Right lobe of liver (tissue), 6 donors: ENCODE measurements around the gene LPCAT2. TPM values are rescaled to one million over a fixed set of nuclear protein-coding genes. Genes with fewer than 3 reads are reported as not detected.
A peak's percentile ranks its signal among the peaks of the same experiment; 100 is the strongest.

Source experiments
- ATAC-seq, 4 donors: fragments of 200-7000 bp; cut with Tn5 transposase; one replicate each; pipeline ENCODE4 v1.9.1; 2020; ENCODE audit warnings: mild to moderate bottlenecking in 4 of 4, moderate library complexity in 4 of 4
- DNase-seq, 3 donors: peaks; one replicate each; pipeline ENCODE4 v3.0.0-alpha.2; 2020
- H3K27ac ChIP-seq, 3 donors: fragments of 200-600 bp; one replicate each; pipeline ENCODE4 v1.8.0; 2022
- H3K27me3 ChIP-seq, 2 donors: fragments of 200-600 bp; one replicate each; pipeline ENCODE4 v1.8.0; 2022
- H3K36me3 ChIP-seq, 4 donors: fragments of 200-600 bp; sonication (generic) in 1 of 4; one replicate each; pipeline versions ENCODE4 v1.5.1 to v1.8.0; 2017 to 2022; ENCODE audit warnings: control low read depth in 1 of 4
- H3K4me1 ChIP-seq, 4 donors: fragments of 200-600 bp; sonication (generic) in 1 of 4; one replicate each; pipeline versions ENCODE4 v1.5.1 to v1.8.0; 2017 to 2022; ENCODE audit warnings: control low read depth in 1 of 4
- H3K4me3 ChIP-seq, 3 donors: fragments of 200-600 bp; one replicate each; pipeline ENCODE4 v1.8.0; 2022
- H3K9me3 ChIP-seq, 4 donors: fragments of 200-600 bp; sonication (generic) in 1 of 4; one replicate each; pipeline versions ENCODE4 v1.5.1 to v1.8.0; 2017 to 2022; ENCODE audit warnings: control low read depth in 1 of 4
- POLR2A ChIP-seq: fragments of 450-650 bp; IDR thresholded peaks from one replicate; pipeline ENCODE4 v1.6.1; 2017; ENCODE audit warnings: antibody characterized with exemption, mild to moderate bottlenecking
- WGBS: methylation state at CpG from one replicate; pipeline ENCODE4 v1.1.6; 2018; ENCODE audit warnings: low coverage, low lambda C conversion rate; ENCODE audit not compliant: insufficient coverage; ENCODE audit errors: missing lambda C conversion rate; 5-methylcytosine and 5-hydroxymethylcytosine counted together
- intact Hi-C, 2 donors: fragments of 100-400 bp; cut with DNase I; formaldehyde crosslinking; loops; one replicate each; pipeline versions ENCODE4 v1.11.2 to v1.14.1; 2022
- total RNA-seq, 6 experiments: library from RNA; depleted of rRNA in 2 of 6; stranded (reverse); fragments of >200 nt in 2 of 6; fragmentation: NEBNext Ultra II Directional in 3 of 6; extraction: Animal tissue kit (Norgen Biotek cat#: 25700) in 3 of 6; gene quantifications; one replicate each; pipeline versions ENCODE4 v1.1.0 to v1.2.4, GENCODE V29; 2016 to 2023
- TF ChIP-seq, protein P1 (sequence below), 4 donors: fragments of 200-600 bp in 3 of 4; fragments of 450-650 bp in 1 of 4; IDR thresholded peaks; one replicate each; pipeline versions ENCODE4 v1.5.1 to v1.8.0; 2016 to 2022; ENCODE audit warnings: antibody characterized with exemption in 4 of 4, mild to moderate bottlenecking in 2 of 4
- donor health status: DM: no; HTN: yes; CAD: no.
- donor health status: DM: no; HTN: no; CAD: no.
- donor health status: DM: no; HTN: no; CAD: no.
- donor health status: DM: no; HTN: yes; CAD: no.
- donor health status: DM: no; HTN: yes; CAD: no.

Gene LPCAT2
- total RNA-seq, 6 experiments from 2014 or later = 1.8 to 5.1 (median 2.7) TPM

- intact Hi-C loops = no loop called here
- Histone ChIP-seq H3K4me1 (no peaks in the 10 kb centered on the region), H3K27me3 (no peaks in the 10 kb centered on the region), H3K4me3 (no peak overlapping the region), H3K36me3 (no peaks in the 10 kb centered on the region), H3K9me3 (no peaks in the 10 kb centered on the region), H3K27ac (no peak overlapping the region)
- DNase-seq (no peak), ATAC-seq (no peak)
- TF ChIP-seq POLR2A = no peak
- TF ChIP-seq, protein P1, sequence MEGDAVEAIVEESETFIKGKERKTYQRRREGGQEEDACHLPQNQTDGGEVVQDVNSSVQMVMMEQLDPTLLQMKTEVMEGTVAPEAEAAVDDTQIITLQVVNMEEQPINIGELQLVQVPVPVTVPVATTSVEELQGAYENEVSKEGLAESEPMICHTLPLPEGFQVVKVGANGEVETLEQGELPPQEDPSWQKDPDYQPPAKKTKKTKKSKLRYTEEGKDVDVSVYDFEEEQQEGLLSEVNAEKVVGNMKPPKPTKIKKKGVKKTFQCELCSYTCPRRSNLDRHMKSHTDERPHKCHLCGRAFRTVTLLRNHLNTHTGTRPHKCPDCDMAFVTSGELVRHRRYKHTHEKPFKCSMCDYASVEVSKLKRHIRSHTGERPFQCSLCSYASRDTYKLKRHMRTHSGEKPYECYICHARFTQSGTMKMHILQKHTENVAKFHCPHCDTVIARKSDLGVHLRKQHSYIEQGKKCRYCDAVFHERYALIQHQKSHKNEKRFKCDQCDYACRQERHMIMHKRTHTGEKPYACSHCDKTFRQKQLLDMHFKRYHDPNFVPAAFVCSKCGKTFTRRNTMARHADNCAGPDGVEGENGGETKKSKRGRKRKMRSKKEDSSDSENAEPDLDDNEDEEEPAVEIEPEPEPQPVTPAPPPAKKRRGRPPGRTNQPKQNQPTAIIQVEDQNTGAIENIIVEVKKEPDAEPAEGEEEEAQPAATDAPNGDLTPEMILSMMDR (IDR thresholded peaks at IDR 0.05) = no peak
- WGBS = 48% methylated on average over 2 of the region's 2 CpGs
These were observed 20.1 kb downstream of the LPCAT2 start for GRCh38 chr16:55529018-55529417.

DNA sequence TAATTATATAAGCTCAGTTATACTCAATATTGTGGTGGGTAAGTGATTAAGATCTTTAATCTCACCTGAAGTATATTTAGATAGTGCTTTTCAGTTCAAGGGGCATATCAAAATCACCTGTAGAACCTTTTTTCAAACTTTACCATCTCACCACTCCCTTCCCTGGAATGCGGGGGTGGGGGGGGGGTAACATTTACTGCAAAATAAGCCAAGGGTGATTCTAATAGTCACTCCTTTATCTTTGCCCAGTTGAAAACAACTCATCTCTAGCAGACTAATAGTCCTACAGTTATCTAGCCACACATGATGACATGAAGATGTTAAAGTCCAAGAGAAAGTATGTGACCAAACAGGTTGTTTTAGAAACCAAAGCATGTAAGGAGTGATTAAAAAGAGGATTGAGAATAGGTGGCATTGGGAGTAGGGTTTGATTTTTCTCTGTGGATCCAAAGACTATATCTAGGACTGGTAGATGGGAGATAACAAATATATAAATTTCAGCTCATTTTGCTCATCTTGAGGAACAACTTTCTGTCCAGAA lies 21.5 kb downstream of the LPCAT2 start:
- intact Hi-C loops = no loop called here
- Histone ChIP-seq H3K4me1 (no peaks in the 10 kb centered on the region), H3K27ac (no peak overlapping the region), H3K27me3 (no peaks in the 10 kb centered on the region), H3K4me3 (no peak overlapping the region), H3K9me3 (no peaks in the 10 kb centered on the region), H3K36me3 (no peaks in the 10 kb centered on the region)
- ATAC-seq = no peak
- no peak for DNase-seq
- no peak for TF ChIP-seq POLR2A
- TF ChIP-seq, protein P1 (IDR thresholded peaks at IDR 0.05) = no peak
- 62% methylated on average over 1 of the region's 1 CpG for WGBS

- H3K36me3 ChIP-seq = no peaks in the 10 kb centered on the region
- WGBS = 80% methylated on average over 1 of the region's 1 CpG
- DNase-seq (no peak), ATAC-seq (no peak)
- H3K27ac ChIP-seq = no peak overlapping the region
- TF ChIP-seq, protein P1 (IDR thresholded peaks at IDR 0.05) = no peak
- no peak for TF ChIP-seq POLR2A
- no peaks in the 10 kb centered on the region for H3K27me3 ChIP-seq
- H3K9me3 ChIP-seq = no peaks in the 10 kb centered on the region
- no peaks in the 10 kb centered on the region for H3K4me1 ChIP-seq
- H3K4me3 ChIP-seq = no peak overlapping the region
- intact Hi-C loops = no loop called here
These were observed 23.4 kb downstream of the LPCAT2 start for GRCh38 chr16:55532227-55532626.

DNA sequence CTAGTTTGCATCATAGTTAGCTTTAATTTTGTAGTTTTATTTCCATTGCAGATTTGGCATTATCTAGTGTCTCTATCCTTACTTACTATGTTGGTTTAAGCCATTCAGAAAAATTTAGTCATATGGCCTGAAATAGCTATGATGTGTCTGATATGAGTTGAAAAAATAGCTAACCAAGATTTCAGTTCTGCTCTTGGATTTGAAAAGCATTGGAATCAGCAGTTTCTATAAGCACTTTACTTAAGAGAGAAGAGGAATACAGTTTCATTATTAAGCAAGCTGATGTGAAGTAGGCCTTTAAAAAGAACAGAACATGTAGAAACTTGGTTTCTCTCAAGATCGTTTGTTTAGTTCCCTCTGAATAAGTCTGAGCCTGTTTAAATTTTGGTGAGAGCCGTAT lies 25.9 kb downstream of the LPCAT2 start:
- no peak for TF ChIP-seq POLR2A
- TF ChIP-seq, protein P1 (IDR thresholded peaks at IDR 0.05) = no peak
- H3K4me3 ChIP-seq = no peak overlapping the region
- H3K4me1 ChIP-seq = no peaks in the 10 kb centered on the region
- H3K27ac ChIP-seq = no peak overlapping the region
- no peaks in the 10 kb centered on the region for H3K9me3 ChIP-seq
- H3K36me3 ChIP-seq = no peaks in the 10 kb centered on the region
- intact Hi-C loops = no loop called here
- no peak for DNase-seq
- no peaks in the 10 kb centered on the region for H3K27me3 ChIP-seq
- 64% methylated on average over 2 of the region's 2 CpGs for WGBS
- ATAC-seq = peak in 2 of 4 donors; percentile 40 to 47

GRCh38 chr16:55539049-55539448 lies 30.2 kb downstream of the LPCAT2 start:
- no peak overlapping the region for H3K27ac ChIP-seq
- TF ChIP-seq, protein P1 (IDR thresholded peaks at IDR 0.05) = no peak
- TF ChIP-seq POLR2A = no peak
- 58% methylated on average over 5 of the region's 5 CpGs for WGBS
- no peak for DNase-seq
- no peaks in the 10 kb centered on the region for H3K4me1 ChIP-seq
- no peaks in the 10 kb centered on the region for H3K36me3 ChIP-seq
- no peak overlapping the region for H3K4me3 ChIP-seq
- ATAC-seq = no peak
- intact Hi-C loops = no loop called here
- H3K27me3 ChIP-seq = no peaks in the 10 kb centered on the region
- no peaks in the 10 kb centered on the region for H3K9me3 ChIP-seq
